ENCODE results near the gene ZNF555. TPM values are rescaled to one million over a fixed set of nuclear protein-coding genes. Genes with fewer than 3 reads are reported as not detected.

The ZNF555 gene
- total and polyA plus RNA-seq, 9 of the 15 experiments (the other 6 are each of a cell fraction or from before 2014, with no cell fraction given): 2.0 to 6.7 (median 5.4) TPM

DNA sequence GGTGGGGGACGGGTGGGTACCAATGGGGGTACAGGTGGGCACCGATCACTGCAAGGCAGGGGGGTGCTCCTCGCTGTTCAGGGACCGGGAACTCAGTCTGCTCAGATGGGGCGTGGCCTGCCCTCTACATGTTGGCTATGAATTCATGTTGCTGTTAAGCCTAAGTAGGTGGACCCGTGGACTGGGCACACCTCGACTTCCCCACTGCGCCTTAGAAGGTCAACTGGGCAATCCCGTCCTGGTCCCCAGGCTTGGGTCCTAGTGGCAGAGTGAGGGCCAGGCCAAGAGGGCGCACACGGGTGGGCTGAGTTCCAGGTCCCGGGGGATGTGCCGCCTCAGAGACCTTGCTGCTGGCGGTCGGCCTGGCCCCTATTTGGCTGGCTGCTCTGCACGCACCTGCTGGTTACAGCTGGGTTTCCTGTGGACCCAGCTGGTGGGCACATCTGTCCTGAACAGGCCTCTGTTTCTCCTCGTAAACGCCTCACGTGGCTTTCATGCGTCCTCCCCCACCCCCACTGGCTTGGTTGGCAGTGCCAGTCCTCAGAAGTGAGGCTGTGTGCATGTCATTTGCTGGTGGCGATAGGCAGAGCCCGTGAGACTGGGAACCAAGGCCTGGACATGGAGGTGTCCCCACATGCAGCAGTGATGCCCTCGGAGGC, 35.2 kb upstream of the ZNF555 start:
- no peak overlapping the region for H2AFZ ChIP-seq (ENCODE audit: low read depth, low read length)
- peaks cover 94% of the 10 kb centered on the region; the same call in 2 of the 3 replicates for H3K36me3 ChIP-seq (ENCODE audit: control insufficient read depth, insufficient read depth, low read length)
- H3K9me1 ChIP-seq (ENCODE audit: control insufficient read depth, insufficient read depth, low read length): no peaks in the 10 kb centered on the region
- H3K9ac ChIP-seq (ENCODE audit: insufficient read depth in 1 of 2, low read depth in 2 of 2, low read length in 2 of 2): no peak overlapping the region
- TF ChIP-seq TAF7 (tag; IDR thresholded peaks at IDR 0.05) (no peak), ZNF76 (CRISPR knock-in tag; IDR thresholded peaks at IDR 0.05; ENCODE audit: borderline replicate concordance) (no peak), ATF1 (CRISPR knock-in tag; IDR thresholded peaks at IDR 0.05) (no peak), ATF1 (tag; IDR thresholded peaks at IDR 0.05) (no peak), ZKSCAN3 (CRISPR knock-in tag; IDR thresholded peaks at IDR 0.05) (no peak), WHSC1 (IDR thresholded peaks at IDR 0.05; ENCODE audit: low read length) (no peak), ZNF707 (CRISPR knock-in tag; conservative IDR thresholded peaks at IDR 0.05) (no peak), TAF15 (IDR thresholded peaks at IDR 0.05; ENCODE audit: low read depth, low read length) (no peak), NR1H2 (CRISPR knock-in tag; IDR thresholded peaks at IDR 0.05) (no peak), LEF1 (IDR thresholded peaks at IDR 0.05) (no peak), ZNF79 (CRISPR knock-in tag; IDR thresholded peaks at IDR 0.05; ENCODE audit: low read depth) (no peak), KLF1 (tag; IDR thresholded peaks at IDR 0.05) (no peak)
- TF ChIP-seq, protein P1, sequence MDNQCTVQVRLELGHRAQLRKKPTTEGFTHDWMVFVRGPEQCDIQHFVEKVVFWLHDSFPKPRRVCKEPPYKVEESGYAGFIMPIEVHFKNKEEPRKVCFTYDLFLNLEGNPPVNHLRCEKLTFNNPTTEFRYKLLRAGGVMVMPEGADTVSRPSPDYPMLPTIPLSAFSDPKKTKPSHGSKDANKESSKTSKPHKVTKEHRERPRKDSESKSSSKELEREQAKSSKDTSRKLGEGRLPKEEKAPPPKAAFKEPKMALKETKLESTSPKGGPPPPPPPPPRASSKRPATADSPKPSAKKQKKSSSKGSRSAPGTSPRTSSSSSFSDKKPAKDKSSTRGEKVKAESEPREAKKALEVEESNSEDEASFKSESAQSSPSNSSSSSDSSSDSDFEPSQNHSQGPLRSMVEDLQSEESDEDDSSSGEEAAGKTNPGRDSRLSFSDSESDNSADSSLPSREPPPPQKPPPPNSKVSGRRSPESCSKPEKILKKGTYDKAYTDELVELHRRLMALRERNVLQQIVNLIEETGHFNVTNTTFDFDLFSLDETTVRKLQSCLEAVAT (IDR thresholded peaks at IDR 0.05): no peak
- TF ChIP-seq, protein P2, sequence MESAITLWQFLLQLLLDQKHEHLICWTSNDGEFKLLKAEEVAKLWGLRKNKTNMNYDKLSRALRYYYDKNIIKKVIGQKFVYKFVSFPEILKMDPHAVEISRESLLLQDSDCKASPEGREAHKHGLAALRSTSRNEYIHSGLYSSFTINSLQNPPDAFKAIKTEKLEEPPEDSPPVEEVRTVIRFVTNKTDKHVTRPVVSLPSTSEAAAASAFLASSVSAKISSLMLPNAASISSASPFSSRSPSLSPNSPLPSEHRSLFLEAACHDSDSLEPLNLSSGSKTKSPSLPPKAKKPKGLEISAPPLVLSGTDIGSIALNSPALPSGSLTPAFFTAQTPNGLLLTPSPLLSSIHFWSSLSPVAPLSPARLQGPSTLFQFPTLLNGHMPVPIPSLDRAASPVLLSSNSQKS (CRISPR knock-in tag; IDR thresholded peaks at IDR 0.05): no peak
- TF ChIP-seq, protein P3, sequence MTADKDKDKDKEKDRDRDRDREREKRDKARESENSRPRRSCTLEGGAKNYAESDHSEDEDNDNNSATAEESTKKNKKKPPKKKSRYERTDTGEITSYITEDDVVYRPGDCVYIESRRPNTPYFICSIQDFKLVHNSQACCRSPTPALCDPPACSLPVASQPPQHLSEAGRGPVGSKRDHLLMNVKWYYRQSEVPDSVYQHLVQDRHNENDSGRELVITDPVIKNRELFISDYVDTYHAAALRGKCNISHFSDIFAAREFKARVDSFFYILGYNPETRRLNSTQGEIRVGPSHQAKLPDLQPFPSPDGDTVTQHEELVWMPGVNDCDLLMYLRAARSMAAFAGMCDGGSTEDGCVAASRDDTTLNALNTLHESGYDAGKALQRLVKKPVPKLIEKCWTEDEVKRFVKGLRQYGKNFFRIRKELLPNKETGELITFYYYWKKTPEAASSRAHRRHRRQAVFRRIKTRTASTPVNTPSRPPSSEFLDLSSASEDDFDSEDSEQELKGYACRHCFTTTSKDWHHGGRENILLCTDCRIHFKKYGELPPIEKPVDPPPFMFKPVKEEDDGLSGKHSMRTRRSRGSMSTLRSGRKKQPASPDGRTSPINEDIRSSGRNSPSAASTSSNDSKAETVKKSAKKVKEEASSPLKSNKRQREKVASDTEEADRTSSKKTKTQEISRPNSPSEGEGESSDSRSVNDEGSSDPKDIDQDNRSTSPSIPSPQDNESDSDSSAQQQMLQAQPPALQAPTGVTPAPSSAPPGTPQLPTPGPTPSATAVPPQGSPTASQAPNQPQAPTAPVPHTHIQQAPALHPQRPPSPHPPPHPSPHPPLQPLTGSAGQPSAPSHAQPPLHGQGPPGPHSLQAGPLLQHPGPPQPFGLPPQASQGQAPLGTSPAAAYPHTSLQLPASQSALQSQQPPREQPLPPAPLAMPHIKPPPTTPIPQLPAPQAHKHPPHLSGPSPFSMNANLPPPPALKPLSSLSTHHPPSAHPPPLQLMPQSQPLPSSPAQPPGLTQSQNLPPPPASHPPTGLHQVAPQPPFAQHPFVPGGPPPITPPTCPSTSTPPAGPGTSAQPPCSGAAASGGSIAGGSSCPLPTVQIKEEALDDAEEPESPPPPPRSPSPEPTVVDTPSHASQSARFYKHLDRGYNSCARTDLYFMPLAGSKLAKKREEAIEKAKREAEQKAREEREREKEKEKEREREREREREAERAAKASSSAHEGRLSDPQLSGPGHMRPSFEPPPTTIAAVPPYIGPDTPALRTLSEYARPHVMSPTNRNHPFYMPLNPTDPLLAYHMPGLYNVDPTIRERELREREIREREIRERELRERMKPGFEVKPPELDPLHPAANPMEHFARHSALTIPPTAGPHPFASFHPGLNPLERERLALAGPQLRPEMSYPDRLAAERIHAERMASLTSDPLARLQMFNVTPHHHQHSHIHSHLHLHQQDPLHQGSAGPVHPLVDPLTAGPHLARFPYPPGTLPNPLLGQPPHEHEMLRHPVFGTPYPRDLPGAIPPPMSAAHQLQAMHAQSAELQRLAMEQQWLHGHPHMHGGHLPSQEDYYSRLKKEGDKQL (CRISPR knock-in tag; IDR thresholded peaks at IDR 0.05; ENCODE audit: borderline replicate concordance): no peak
- H3K9me3 ChIP-seq (replicated peaks; ENCODE audit: control insufficient read depth, insufficient read depth, low read depth, low read length): no peaks in the 10 kb centered on the region
- H3K4me1 ChIP-seq (replicated peaks in 1 of 2; ENCODE audit: control insufficient read depth in 2 of 2, insufficient read depth in 2 of 2, low read length in 2 of 2): peaks cover 0 to 7% of the 10 kb centered on the region in 2 experiments; a peak in 1 of 5 replicates
- no peak overlapping the region for H3K4me2 ChIP-seq (ENCODE audit: insufficient read depth, low read length)
- no peak overlapping the region for H3K27ac ChIP-seq (ENCODE audit: extremely low read depth, low read depth, low read length)
- no peaks in the 10 kb centered on the region for H4K20me1 ChIP-seq (replicated peaks; ENCODE audit: control insufficient read depth, insufficient read depth, low read length)
- ATAC-seq: no peak
- no TSS peak for BruUV-seq (replicated peaks)
- in situ Hi-C loops (cut with MboI) (no loop called here), intact Hi-C loops (cut with micrococcal nuclease) (no loop called here)
- no peak for FAIRE-seq
- POLR2A ChIA-PET: no interaction called here
- DNase-seq (ENCODE audit: extremely low read depth in 1 of 4, low spot score in 3 of 4): no peak
- 98% methylated on average over 13 of the region's 23 CpGs for WGBS (ENCODE audit: insufficient coverage, low coverage, missing lambda C conversion rate)
- H3K27me3 ChIP-seq (ENCODE audit: control insufficient read depth in 2 of 2, insufficient read depth in 2 of 2, low read length in 2 of 2): no peaks in the 10 kb centered on the region
- H3K4me3 ChIP-seq: no peak overlapping the region
- no peaks in the 10 kb centered on the region for H3K79me2 ChIP-seq (ENCODE audit: control insufficient read depth, insufficient read depth, low read length)
- CTCF ChIA-PET (ENCODE audit: low intra/inter-chr PET ratio): interaction anchor here (0.6 kb wide), 1 partner anchor 466 kb away, joined by 3 read pairs; no protein-coding TSS in a partner anchor

Data from K562 (cell line).